HEK293 (cell line): ENCODE measurements around the gene MOB4.

Source experiments
- CTCF ChIP-seq: fragments of 450-650 bp; formaldehyde crosslinking; IDR thresholded peaks from 2 replicates; pipeline ENCODE4 v1.5.1; 2016; ENCODE audit warnings: missing biosample characterization, missing genetic modification characterization
- KLF1 ChIP-seq: fragments of 450-650 bp; formaldehyde crosslinking; IDR thresholded peaks from 2 replicates; pipeline ENCODE4 v1.5.1; 2016; ENCODE audit warnings: missing biosample characterization, missing genetic modification characterization
- KLF10 ChIP-seq: fragments of 450-650 bp; IDR thresholded peaks from 2 replicates; pipeline ENCODE4 v1.5.1; 2018; ENCODE audit warnings: missing biosample characterization, mild to moderate bottlenecking, missing genetic modification characterization
- ZBTB11 ChIP-seq: fragments of 450-650 bp; formaldehyde crosslinking; conservative IDR thresholded peaks from 2 replicates; pipeline ENCODE4 v1.5.1; 2016; ENCODE audit warnings: low read depth, missing biosample characterization, missing genetic modification characterization
- ZNF114 ChIP-seq: fragments of 450-650 bp; formaldehyde crosslinking; IDR thresholded peaks from 2 replicates; pipeline ENCODE4 v1.5.0; 2017; ENCODE audit warnings: missing biosample characterization, missing genetic modification characterization
- ZNF138 ChIP-seq: fragments of 450-650 bp; formaldehyde crosslinking; IDR thresholded peaks from 2 replicates; pipeline ENCODE4 v1.5.1; 2016; ENCODE audit warnings: missing biosample characterization, missing genetic modification characterization, borderline replicate concordance
- ZNF558 ChIP-seq: fragments of 450-650 bp; formaldehyde crosslinking; IDR thresholded peaks from 2 replicates; pipeline ENCODE4 v1.5.1; 2016; ENCODE audit warnings: missing biosample characterization, missing genetic modification characterization
- ZNF610 ChIP-seq: fragments of 450-650 bp; formaldehyde crosslinking; IDR thresholded peaks from 2 replicates; pipeline ENCODE4 v1.5.1; 2016; ENCODE audit warnings: missing biosample characterization, missing genetic modification characterization, borderline replicate concordance
- ZNF768 ChIP-seq: fragments of 450-650 bp; formaldehyde crosslinking; IDR thresholded peaks from 2 replicates; pipeline ENCODE4 v1.5.1; 2018; ENCODE audit warnings: missing biosample characterization, mild to moderate bottlenecking, missing genetic modification characterization
- ZNF785 ChIP-seq: fragments of 450-650 bp; formaldehyde crosslinking; IDR thresholded peaks from 2 replicates; pipeline ENCODE4 v1.5.1; 2016; ENCODE audit warnings: missing biosample characterization, missing genetic modification characterization
- ZNF791 ChIP-seq: fragments of 450-650 bp; formaldehyde crosslinking; IDR thresholded peaks from 2 replicates; pipeline ENCODE4 v1.5.1; 2016; ENCODE audit warnings: missing biosample characterization, missing genetic modification characterization
- ZNF830 ChIP-seq: fragments of 450-650 bp; IDR thresholded peaks from 2 replicates; pipeline ENCODE4 v1.5.0; 2018; ENCODE audit warnings: missing biosample characterization, missing genetic modification characterization, low read depth, mild to moderate bottlenecking, moderate library complexity
- ZSCAN4 ChIP-seq: fragments of 450-650 bp; formaldehyde crosslinking; IDR thresholded peaks from 2 replicates; pipeline ENCODE4 v1.5.1; 2017; ENCODE audit warnings: missing biosample characterization, missing genetic modification characterization

GRCh38 chr2:197596766-197597165 lies 80.9 kb downstream of the MOB4 start:
- TF ChIP-seq ZNF138 (tag by site-specific recombination) (no peak), ZNF830 (tag by site-specific recombination) (no peak), ZNF558 (tag by site-specific recombination) (no peak), ZNF785 (tag by site-specific recombination) (no peak), KLF10 (tag by site-specific recombination) (no peak), ZSCAN4 (no peak), ZNF610 (no peak), CTCF (tag by site-specific recombination) (no peak), KLF1 (tag by site-specific recombination) (no peak), ZNF768 (tag by site-specific recombination) (no peak), ZNF114 (tag by site-specific recombination) (no peak), ZNF791 (tag by site-specific recombination) (no peak), ZBTB11 (no peak)
